HG03354 (cell line): ENCODE measurements around the gene F10.

Experiments
- ATAC-seq: cut with Tn5 transposase; IDR thresholded peaks from one replicate; pipeline ENCODE4 v1.9.1; 2021; ENCODE audit warnings: mild to moderate bottlenecking; ENCODE audit not compliant: unreplicated experiment, poor library complexity, severe bottlenecking

Gene F10

DNA sequence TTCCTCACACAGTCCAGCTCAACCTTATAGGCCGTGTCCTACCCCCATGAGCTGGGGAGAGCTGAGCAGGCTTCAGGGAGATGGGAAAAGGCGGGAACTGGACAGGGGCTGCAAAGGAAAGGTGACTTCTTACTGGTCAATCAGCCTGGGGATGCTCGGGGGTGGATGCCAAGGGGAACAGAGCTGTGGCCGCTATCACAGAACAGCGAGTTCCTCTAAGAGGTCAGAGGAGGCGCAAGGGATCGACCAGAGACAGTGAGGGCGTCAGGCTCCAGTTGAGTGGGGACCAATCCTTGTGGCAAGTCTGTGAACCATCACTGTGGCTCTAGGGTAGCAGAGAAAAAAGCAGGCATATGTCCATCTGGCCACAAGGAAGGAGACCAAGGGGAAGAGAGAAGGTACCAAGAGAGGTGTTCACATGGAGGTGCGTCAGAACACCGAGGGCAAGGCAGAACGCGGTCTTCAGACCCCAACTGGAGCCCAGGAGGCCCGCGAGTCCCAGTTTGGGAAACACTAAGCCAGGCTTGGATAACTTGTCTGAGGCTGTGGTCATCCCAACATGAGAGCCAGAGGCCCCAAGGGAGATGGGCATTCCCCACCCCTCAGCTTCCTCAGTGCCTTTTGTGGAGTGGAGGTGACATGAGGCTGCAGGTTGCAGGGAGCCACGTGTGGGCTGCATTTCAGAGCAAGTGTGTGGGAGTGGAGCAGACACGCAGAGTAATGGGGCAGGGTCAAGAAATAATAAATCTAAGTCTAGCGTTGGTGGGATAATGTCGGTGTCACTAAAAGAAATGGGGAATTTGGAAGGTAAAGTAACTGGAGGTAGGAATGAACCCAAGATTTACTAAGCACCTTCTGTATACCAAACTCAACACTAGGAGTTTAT, 3.9 kb downstream of the F10 start:
- ATAC-seq = no peak

DNA sequence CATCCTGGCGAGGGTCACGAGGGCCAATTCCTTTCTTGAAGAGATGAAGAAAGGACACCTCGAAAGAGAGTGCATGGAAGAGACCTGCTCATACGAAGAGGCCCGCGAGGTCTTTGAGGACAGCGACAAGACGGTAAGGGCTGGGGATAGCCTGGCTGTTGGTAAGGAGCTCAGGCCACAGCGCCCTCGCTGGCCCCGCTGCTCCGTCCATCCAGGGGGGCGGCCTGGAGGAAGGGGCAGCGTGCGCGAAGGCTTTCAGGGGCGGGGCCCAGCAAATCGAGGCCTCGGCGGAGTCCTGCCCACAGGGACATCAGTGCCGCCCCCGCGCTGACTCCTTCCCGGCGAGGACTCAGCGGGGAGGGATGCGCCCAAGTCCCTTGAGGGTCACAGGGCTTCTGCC, 6.9 kb downstream of the F10 start:
- ATAC-seq = no peak

DNA sequence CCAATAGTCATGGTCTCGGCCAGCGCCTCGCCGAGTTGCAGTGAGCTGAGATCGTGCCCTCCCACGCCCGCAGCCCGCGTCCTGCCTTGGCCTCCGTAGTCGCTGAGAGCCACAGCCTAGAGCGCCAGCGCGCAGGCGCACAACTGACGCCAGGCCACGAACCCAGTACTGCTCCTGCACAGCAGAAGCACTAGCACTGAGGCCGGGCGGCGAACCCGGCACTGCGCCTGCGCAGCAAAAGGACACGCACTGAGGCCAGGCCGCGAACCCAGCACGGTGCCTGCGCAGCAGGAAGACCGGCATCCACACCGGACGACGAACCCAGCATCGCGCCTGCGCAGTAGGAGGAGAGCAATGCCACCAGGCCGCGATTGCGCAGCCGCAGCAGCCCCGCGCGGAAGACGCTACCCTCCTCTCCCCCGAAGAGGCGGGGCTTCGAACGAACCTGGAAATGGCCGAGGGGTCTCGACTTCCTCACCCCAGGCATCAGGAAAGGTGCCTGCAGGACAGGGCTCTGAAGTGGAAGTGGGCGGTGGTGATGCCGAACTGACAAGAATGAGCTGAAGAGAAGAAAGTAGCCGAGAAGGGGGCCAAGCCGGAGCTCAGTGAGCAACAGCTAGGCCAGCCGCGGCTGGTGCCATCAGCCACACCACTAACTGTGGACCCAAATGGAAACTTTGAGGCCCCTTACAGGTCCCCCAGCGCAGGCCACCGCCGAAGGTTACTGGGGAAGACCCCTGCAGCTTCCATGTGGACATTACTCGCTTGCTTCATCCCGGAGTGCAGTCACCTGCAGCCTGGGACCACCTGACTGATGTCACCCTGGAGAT, 7.5 kb downstream of the F10 start:
- no peak for ATAC-seq

DNA sequence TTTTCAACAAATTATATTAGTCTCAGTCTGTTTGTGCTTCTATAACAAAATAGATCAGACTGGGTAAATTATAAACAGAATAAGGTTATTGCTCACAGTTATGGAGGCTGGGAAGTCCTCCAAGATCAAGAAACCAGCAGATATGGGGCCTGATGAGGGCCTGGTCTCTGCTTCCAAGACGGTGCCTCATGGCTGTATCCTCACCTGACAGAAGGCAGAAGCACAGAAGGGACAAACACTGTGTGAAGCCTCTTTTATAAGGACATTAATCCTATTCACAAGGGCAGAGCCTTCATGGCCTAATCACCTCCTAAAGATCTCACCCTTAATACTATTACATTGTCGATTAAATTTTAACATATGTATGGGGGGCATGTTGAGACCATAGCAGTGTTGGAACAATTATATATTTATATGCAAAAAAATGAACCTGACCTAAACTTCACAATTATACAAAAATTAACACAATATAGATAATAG, 12.7 kb downstream of the F10 start:
- ATAC-seq = no peak

DNA sequence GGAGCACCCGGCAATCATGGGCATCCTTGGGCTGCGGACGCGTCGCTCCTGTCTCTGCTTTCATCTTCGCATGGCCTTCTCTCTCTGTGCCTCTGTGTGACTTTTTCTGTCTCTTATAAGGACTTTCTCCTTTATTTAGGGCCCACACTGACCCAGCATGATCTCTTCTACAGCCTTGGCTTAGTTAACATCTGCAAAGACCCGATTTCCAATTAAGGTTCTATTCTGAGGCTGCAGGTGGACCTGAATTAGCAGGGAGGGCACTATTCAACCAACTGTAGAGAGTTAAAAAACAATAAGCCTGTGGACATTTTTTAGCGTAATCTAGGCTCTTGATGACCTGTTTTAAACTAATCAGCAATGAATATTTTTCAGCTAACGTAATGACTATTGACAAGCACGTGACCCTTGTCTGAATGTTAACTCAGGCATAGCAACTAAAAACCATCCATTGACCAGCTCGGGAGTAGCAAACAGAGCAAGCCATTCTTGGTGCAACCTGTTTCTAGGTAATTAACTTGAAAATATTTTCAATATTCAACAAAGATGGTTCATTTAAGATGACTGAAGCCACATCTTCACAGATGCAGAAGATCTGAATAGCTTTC, 15.2 kb downstream of the F10 start:
- ATAC-seq = no peak

DNA sequence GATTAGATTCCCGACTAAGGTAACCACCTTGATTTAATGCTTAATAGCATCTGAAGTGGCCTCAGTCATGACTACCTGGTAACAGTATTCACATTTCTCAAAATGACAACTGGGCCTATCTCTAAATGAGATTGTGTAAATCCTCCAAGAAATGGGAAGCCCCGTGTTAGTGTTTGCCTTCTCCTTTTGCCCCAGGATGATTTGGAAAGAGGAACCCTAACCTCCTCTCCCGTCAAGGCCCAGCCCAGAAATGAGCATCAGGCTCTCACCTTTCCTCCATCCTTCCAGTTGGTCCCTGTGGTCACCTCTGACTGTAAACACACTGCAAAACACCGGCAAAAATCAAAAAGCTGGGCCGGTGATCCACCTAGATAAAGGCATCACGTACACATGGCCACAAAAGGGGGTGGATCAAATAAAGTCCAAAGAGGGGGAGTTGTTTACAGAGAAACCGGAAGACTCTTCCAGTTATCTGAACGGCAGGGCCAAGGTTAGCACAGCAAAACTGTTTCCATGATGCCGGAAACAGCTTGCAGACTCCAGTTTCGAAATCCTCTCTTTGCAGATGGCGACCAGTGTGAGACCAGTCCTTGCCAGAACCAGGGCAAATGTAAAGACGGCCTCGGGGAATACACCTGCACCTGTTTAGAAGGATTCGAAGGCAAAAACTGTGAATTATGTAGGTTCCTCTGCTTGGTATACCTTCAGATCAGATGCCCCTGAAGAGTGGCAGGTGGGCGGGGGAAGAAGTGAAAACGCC, 16.4 kb downstream of the F10 start:
- no peak for ATAC-seq

DNA sequence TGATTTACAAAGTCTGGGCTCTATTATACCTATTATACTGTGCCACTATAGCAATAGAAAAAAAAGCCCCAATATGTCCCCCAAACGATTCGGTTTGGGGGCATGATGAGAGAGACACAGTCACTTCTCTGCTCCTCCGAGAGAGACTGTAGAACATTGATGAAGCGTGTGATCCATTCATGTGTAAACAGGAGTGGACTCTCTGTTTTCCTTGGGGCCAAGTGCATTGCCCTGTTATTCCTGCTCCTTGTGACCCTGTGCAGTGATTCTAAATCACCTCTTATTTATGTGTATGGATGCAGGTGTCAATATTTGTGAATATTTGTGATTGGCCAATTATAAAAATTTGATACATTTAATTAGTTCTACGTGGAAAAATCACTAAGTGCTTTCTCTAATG, 17.0 kb downstream of the F10 start:
- ATAC-seq = no peak

DNA sequence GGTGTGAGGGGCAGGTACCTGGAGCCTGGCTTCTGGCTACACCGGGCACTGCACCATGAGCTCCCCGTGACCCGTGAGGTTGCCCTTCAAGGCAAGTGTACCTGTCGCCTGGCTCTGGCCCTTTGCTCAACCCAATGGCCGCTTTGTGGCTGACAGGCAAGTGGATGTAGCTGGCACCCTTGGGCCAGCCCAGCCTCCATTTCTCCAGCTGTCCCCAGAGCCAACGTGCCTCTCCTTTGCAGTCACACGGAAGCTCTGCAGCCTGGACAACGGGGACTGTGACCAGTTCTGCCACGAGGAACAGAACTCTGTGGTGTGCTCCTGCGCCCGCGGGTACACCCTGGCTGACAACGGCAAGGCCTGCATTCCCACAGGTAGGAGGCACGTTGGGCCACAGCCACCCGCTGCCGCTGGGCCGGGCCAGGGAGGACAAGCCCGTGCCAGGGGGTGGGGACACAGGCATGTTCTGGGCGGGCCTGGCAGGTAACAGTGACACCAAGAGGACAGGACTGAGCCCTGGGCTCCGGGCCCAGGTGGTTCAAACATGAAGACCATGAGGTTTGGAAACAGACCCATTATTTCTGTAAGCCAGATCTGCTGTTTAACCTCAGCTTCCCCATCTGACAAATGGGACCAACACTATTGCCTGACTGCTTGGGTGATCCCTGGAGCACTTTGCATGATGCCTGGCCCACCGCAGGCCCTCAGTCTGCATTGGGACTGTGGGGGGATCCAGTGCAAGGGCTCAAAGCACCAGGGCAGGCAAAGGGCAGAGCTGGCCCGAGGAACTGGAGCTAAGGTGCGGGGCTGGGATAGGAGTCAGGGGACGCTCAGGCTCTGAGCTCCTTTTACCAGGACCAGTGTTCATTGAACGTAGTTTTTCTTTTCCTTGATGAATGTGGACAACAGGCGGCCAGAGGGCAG, 18.3 kb downstream of the F10 start:
- ATAC-seq = no peak

DNA sequence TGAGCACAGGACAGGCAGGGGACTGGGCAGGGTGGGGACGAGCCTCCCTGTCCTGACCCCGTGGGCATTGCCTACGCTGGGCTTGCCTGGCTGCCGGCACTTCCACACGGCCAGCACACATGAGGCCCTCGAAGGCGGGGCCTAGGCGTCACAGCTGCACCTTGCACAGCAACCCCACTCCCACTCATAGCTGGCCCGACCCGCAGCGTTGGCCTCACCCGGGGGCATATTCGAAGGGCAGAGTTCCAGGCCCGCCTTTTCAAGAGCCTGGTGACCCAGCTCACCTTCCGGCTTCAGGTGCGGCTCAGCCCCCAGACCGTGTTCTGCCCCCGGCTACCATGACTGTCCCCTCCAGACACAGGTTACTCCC, 19.0 kb downstream of the F10 start:
- no peak for ATAC-seq

DNA sequence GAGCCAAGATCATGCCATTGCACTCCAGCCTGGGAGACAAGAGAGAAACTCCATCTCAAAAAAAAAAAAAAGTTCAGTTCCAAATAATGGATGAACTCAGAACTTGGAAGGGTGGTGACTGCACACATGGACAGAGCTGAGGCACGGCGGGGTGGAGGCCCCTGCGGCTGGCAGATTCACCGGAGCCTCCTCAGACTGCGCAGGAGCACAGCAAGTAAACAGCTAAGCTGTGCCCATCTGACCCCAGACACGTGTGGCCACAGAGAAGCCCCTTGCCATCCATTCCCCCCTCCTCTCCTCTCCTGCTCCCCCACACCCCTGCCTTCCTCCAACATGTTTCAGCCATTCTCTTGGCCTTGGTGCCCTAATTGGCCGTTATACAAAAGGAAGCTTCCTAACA, 20.3 kb downstream of the F10 start:
- ATAC-seq = no peak

DNA sequence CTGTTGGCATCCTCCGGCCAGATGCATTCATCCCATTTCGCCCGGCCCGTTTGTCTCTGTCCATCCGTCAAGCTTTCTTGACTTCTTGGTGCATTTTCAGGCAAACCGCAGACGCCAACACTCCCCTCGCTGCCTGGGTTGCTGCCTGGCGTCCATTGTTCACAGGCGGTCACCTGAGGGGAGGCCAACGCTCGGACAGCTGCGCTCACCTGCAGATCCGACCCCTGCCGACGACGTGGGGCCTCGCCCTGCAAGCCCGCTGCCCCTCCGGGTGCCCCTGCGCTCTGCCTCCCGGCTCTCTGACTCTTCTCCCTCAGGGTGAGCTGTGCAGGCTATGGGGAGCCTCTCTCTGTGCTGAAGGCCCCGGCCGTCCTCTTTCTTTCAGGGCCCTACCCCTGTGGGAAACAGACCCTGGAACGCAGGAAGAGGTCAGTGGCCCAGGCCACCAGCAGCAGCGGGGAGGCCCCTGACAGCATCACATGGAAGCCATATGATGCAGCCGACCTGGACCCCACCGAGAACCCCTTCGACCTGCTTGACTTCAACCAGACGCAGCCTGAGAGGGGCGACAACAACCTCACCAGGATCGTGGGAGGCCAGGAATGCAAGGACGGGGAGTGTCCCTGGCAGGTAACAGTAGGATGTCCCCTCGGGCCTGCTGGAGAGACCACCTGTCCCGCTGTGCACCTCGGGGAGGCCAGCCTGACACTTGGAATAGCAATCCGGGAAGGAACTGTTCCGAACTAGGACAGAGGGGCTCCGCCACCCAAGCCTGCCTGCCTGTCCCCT, 21.1 kb downstream of the F10 start:
- no peak for ATAC-seq

DNA sequence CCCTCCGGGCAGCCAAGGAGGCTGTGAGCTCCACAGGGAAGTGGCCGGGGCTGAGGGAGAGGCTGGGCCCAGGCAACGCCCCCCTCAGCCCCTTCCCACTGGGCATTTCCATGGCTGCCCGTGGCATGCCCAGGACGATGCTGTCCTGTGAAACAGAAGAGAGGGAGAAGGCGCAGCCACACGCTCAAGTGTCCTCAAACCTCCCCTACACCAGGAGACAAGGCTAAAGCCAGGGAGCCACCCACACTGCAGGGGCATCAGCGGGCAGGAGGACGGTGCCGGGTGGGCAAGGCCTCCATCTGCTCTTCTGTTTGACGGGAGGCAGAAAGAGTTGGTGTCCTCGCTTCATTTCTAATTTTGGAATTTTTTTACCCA, 21.6 kb downstream of the F10 start:
- no peak for ATAC-seq

DNA sequence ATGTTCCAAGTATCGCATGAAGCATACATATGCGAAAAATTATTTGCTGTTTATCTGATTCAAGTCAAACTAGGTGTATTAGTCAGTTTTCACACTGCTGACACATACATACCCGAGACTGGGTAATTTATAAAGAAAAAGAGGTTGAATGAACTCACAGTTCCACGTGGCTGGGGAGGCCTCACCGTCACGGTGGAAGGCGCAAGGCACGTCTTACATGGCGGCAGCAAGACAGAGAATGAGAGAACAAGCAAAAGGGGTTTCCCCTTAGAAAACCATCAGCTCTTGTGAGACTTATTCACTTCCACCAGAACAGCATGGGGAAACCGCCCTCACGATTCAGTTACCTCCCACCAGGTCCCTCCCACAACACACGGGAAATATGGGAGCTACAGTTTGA, 22.9 kb downstream of the F10 start:
- no peak for ATAC-seq

DNA sequence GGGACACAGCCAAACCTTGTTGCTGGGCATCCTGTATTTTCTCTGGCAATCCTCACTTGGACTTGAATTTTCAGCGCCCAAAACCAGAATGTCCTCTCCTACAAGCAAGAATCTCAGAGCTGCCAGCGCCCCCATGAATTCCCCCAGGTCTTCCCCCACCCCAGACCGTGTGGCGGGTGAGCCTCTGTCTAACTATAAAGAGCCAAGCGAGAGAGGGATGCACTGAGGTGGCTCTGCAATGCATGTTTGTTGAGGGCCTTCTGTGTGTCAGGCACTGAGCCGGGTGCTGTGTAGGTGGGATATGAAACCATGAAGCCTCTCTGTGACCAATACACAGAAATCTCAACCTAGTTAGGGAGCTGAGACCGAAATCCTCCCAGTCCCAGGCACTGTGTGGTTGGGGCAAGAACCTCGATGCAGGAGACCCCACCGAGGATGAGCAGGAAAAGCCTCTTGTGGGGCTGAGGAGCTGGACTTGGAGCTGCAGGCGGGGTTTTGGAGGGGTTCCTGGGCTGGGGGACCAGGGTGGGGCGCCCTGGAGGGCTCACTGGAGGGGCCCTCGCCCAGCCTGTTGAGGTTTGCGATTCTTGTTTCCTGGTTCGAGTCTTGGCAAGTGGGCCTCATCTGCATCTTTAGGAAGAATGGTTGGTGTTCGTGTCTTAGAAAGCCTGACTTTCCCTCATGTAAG, 23.5 kb downstream of the F10 start:
- ATAC-seq = no peak

DNA sequence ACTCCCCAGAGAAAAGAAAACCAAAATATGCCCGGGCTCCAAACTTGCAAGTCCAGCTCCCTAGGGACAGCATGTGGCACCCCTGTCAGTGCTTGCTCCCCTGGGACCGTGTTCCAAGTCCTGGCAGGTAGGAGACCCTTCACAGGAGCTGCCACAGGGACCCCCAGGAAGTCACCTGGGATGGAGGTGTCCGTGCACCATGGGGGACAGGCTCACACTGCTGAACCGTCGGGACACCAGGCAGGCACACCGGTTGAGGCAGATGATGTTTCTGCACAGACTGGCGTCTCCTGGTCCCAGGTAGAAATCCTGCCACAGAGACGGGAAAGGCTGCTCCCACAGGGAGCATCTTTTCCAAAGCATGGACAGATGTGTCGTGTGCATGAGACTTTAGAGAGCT, 24.2 kb downstream of the F10 start:
- ATAC-seq = no peak

DNA sequence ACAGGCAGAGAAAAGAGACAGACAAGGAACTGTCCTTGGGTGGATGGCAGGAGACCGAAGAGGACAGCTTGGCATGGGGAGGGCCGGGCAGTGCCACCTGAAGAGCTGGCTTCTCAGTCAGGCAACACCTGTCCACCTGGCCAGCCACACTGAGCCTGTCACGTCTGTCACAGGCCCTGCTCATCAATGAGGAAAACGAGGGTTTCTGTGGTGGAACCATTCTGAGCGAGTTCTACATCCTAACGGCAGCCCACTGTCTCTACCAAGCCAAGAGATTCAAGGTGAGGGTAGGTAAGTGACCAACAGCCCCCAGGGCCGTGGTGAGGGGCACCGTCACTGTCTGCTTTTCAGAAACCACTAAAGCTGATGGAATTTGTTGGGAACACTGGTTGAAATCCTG, 24.6 kb downstream of the F10 start:
- ATAC-seq = no peak

DNA sequence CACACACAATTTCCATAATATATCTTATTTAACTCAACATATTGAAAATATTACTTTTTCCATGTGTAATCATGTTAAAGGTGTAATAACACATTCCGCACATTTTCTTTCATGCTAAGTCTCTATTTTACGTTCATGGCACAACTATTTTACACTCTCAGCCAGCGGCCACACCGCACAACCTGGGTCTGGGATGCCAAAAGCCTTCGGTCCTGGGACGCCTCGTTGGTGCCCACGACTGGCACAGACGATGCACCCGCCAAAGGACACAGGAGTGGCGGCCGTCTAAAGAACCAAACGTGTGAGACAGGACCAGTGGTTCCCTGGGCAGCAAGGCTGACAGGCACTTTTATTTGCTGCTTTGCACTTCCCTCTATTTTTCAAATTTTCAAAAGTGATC, 25.8 kb downstream of the F10 start:
- no peak for ATAC-seq
